GM12878 (cell line): ENCODE data around the gene EXOC3L4. TPM values are rescaled to one million over a fixed set of nuclear protein-coding genes. Genes with fewer than 3 reads are reported as not detected.

Source experiments
- BMI1 ChIP-seq: fragments of 450-650 bp; IDR thresholded peaks from 2 replicates; pipeline ENCODE4 v1.6.1; 2016; ENCODE audit warnings: mild to moderate bottlenecking, moderate library complexity, borderline replicate concordance
- CEBPB ChIP-seq, 2 experiments: fragments of 150-350 bp in 1 of 2; IDR thresholded peaks; 2 replicates each; pipeline ENCODE4 v1.6.1; 2012 to 2014; ENCODE audit warnings: low read depth in 2 of 2, low read length in 2 of 2, borderline replicate concordance in 1 of 2, inconsistent platforms in 1 of 2
- CHD1 ChIP-seq: IDR thresholded peaks from 2 replicates; pipeline ENCODE4 v1.6.1; 2012; ENCODE audit warnings: low read depth, low read length, improper control_type of control experiment
- CREM ChIP-seq: IDR thresholded peaks from 2 replicates; pipeline ENCODE4 v1.6.1; 2014; ENCODE audit warnings: antibody characterized with exemption, low read depth
- GABPA ChIP-seq: IDR thresholded peaks from 2 replicates; pipeline ENCODE4 v1.6.1; 2014; ENCODE audit warnings: antibody characterized with exemption, low read depth, mild to moderate bottlenecking, inconsistent platforms
- HDGF ChIP-seq: fragments of 450-650 bp; IDR thresholded peaks from 2 replicates; pipeline ENCODE4 v1.6.1; 2016; ENCODE audit warnings: antibody characterized with exemption
- NFIC ChIP-seq: IDR thresholded peaks from 2 replicates; pipeline ENCODE4 v1.6.1; 2012; ENCODE audit warnings: low read depth, mild to moderate bottlenecking, inconsistent platforms, low read length, moderate library complexity
- NKRF ChIP-seq: fragments of 450-650 bp; conservative IDR thresholded peaks from 2 replicates; pipeline ENCODE4 v1.6.1; 2017; ENCODE audit warnings: mild to moderate bottlenecking, moderate library complexity
- PAX8 ChIP-seq: fragments of 450-650 bp; IDR thresholded peaks from 2 replicates; pipeline ENCODE4 v1.6.1; 2017; ENCODE audit warnings: mild to moderate bottlenecking, moderate library complexity
- PML ChIP-seq: IDR thresholded peaks from 2 replicates; pipeline ENCODE4 v1.6.1; 2012; ENCODE audit warnings: low read length, inconsistent platforms
- RBBP5 ChIP-seq: fragments of 200-600 bp; sonication (generic); conservative IDR thresholded peaks from 2 replicates; pipeline ENCODE4 v1.6.1; 2016
- RCOR1 ChIP-seq: conservative IDR thresholded peaks from 2 replicates; pipeline ENCODE4 v1.6.1; 2012; ENCODE audit warnings: low read depth, low read length, improper control_type of control experiment
- RUNX3 ChIP-seq: IDR thresholded peaks from 2 replicates; pipeline ENCODE4 v1.6.1; 2012; ENCODE audit warnings: low read length, inconsistent platforms
- SMARCA5 ChIP-seq: fragments of 450-650 bp; IDR thresholded peaks from 2 replicates; pipeline ENCODE4 v1.6.1; 2017; ENCODE audit warnings: mild to moderate bottlenecking
- SMC3 ChIP-seq: IDR thresholded peaks from 2 replicates; pipeline ENCODE4 v1.6.1; 2011; ENCODE audit warnings: low read length, improper control_type of control experiment, borderline replicate concordance
- SP1 ChIP-seq: IDR thresholded peaks from one replicate; pipeline ENCODE4 v1.6.1; 2011; ENCODE audit warnings: low read depth, low read length
- YY1 ChIP-seq: IDR thresholded peaks from 2 replicates; pipeline ENCODE4 v1.6.1; 2011; ENCODE audit warnings: low read depth, mild to moderate bottlenecking, low read length
- ZBTB33 ChIP-seq: fragments of 450-650 bp; IDR thresholded peaks from 2 replicates; pipeline ENCODE4 v1.6.1; 2017; ENCODE audit warnings: mild to moderate bottlenecking
- ZNF207 ChIP-seq: fragments of 450-650 bp; IDR thresholded peaks from 2 replicates; pipeline ENCODE4 v1.6.1; 2014; ENCODE audit warnings: antibody characterized with exemption, mild to moderate bottlenecking, borderline replicate concordance
- ZNF622 ChIP-seq: fragments of 450-650 bp; IDR thresholded peaks from 2 replicates; pipeline ENCODE4 v1.6.1; 2017; ENCODE audit warnings: mild to moderate bottlenecking, inconsistent platforms
- polyA plus RNA-seq, 11 experiments: library from polyadenylated mRNA; depleted of rRNA in 4 of 11; unstranded in 6 of 11; stranded (reverse) in 5 of 11; fragments of >200 nt; fragmentation: Nextera tagmentation in 4 of 11; fragmentation: Illumina TruSeq in 1 of 11; extraction: Ambion mirVana in 4 of 11; extraction: Trizol in 1 of 11; gene quantifications; 1 replicate in 1 of 11; 2 replicates in 10 of 11; pipeline versions ENCODE4 v1.2.1 to v1.2.3, GENCODE V29; 2011 to 2016; ENCODE audit warnings: inconsistent platforms in 2 of 11, missing spikeins in 2 of 11, low read depth in 1 of 11
- total RNA-seq, 4 experiments: library from RNA; depleted of rRNA in 3 of 4; stranded (reverse); fragments of >200 nt in 3 of 4; fragmentation: Illumina TruSeq in 1 of 4; extraction: Trizol in 1 of 4; gene quantifications; 2 replicates each; pipeline versions ENCODE4 v1.2.1 to v1.2.3, GENCODE V29; 2013 to 2021
- TF ChIP-seq, protein P1 (sequence below): IDR thresholded peaks from 2 replicates; pipeline ENCODE4 v1.6.1; 2011; ENCODE audit warnings: mild to moderate bottlenecking, low read depth, low read length, moderate library complexity; ENCODE audit not compliant: insufficient replicate concordance
- TF ChIP-seq, protein P2 (sequence below): fragments of 450-650 bp; IDR thresholded peaks from 2 replicates; pipeline ENCODE4 v1.6.1; 2018; ENCODE audit warnings: mild to moderate bottlenecking, low read depth, moderate library complexity; ENCODE audit not compliant: partially characterized antibody
- TF ChIP-seq, protein P3 (sequence below): fragments of 450-650 bp; IDR thresholded peaks from 2 replicates; pipeline ENCODE4 v1.6.1; 2014; ENCODE audit warnings: mild to moderate bottlenecking
- TF ChIP-seq, protein P4 (sequence below): fragments of 450-650 bp; IDR thresholded peaks from 2 replicates; pipeline ENCODE4 v1.6.1; 2016; ENCODE audit warnings: mild to moderate bottlenecking

Gene EXOC3L4
- total and polyA plus RNA-seq, 10 of the 15 experiments (the other 5 are each of a cell fraction or from before 2014, with no cell fraction given), result not detected

- TF ChIP-seq, protein P1, sequence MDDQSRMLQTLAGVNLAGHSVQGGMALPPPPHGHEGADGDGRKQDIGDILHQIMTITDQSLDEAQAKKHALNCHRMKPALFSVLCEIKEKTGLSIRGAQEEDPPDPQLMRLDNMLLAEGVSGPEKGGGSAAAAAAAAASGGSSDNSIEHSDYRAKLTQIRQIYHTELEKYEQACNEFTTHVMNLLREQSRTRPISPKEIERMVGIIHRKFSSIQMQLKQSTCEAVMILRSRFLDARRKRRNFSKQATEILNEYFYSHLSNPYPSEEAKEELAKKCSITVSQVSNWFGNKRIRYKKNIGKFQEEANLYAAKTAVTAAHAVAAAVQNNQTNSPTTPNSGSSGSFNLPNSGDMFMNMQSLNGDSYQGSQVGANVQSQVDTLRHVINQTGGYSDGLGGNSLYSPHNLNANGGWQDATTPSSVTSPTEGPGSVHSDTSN, result no peak
- TF ChIP-seq RBBP5 (no peak), NKRF (no peak), ZBTB33 (no peak), SMC3 (peak; percentile 86; the same call in 1 of the 2 replicates), GABPA (no peak), RCOR1 (no peak), ZNF622 (no peak), RUNX3 (peak; percentile 79), PML (no peak), ZNF207 (no peak), CREM (no peak), PAX8 (no peak), SMARCA5 (no peak), CHD1 (no peak), CEBPB (IDR thresholded peaks at IDR 0.05; ENCODE audit: borderline replicate concordance in 1 of 2, low read depth in 2 of 2, low read length in 2 of 2) (no peak), SP1 (no peak), YY1 (peak; percentile 63; the same call in 1 of the 2 replicates), NFIC (no peak), BMI1 (no peak), HDGF (no peak)
- TF ChIP-seq, protein P2, sequence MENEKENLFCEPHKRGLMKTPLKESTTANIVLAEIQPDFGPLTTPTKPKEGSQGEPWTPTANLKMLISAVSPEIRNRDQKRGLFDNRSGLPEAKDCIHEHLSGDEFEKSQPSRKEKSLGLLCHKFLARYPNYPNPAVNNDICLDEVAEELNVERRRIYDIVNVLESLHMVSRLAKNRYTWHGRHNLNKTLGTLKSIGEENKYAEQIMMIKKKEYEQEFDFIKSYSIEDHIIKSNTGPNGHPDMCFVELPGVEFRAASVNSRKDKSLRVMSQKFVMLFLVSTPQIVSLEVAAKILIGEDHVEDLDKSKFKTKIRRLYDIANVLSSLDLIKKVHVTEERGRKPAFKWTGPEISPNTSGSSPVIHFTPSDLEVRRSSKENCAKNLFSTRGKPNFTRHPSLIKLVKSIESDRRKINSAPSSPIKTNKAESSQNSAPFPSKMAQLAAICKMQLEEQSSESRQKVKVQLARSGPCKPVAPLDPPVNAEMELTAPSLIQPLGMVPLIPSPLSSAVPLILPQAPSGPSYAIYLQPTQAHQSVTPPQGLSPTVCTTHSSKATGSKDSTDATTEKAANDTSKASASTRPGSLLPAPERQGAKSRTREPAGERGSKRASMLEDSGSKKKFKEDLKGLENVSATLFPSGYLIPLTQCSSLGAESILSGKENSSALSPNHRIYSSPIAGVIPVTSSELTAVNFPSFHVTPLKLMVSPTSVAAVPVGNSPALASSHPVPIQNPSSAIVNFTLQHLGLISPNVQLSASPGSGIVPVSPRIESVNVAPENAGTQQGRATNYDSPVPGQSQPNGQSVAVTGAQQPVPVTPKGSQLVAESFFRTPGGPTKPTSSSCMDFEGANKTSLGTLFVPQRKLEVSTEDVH, result no peak
- TF ChIP-seq, protein P3, sequence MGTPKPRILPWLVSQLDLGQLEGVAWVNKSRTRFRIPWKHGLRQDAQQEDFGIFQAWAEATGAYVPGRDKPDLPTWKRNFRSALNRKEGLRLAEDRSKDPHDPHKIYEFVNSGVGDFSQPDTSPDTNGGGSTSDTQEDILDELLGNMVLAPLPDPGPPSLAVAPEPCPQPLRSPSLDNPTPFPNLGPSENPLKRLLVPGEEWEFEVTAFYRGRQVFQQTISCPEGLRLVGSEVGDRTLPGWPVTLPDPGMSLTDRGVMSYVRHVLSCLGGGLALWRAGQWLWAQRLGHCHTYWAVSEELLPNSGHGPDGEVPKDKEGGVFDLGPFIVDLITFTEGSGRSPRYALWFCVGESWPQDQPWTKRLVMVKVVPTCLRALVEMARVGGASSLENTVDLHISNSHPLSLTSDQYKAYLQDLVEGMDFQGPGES, result no peak
- TF ChIP-seq, protein P4, sequence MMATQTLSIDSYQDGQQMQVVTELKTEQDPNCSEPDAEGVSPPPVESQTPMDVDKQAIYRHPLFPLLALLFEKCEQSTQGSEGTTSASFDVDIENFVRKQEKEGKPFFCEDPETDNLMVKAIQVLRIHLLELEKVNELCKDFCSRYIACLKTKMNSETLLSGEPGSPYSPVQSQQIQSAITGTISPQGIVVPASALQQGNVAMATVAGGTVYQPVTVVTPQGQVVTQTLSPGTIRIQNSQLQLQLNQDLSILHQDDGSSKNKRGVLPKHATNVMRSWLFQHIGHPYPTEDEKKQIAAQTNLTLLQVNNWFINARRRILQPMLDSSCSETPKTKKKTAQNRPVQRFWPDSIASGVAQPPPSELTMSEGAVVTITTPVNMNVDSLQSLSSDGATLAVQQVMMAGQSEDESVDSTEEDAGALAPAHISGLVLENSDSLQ, result no peak
Observed at GRCh38 chr14:103078420-103078749, 16.1 kb upstream of the EXOC3L4 start (continued).
